Measurements from ENCODE around the gene IP6K3.

- no peak for TF ChIP-seq FOXP2 (optimal IDR thresholded peaks at IDR 0.05; ENCODE audit: control extremely low read depth, extremely low read length, insufficient read depth)
- no peak for TF ChIP-seq POLR2AphosphoS5 (IDR thresholded peaks at IDR 0.05; ENCODE audit: borderline replicate concordance, low read depth, low read length)
- TF ChIP-seq EZH2 (IDR thresholded peaks at IDR 0.05), result no peak
Observed at GRCh38 chr6:33751771-33752645, 5.3 kb upstream of the IP6K3 start.
